CD14-positive monocyte (primary cell): Measurements from ENCODE around the gene CCL5. TPM values are rescaled to one million over a fixed set of nuclear protein-coding genes. Genes with fewer than 3 reads are reported as not detected.
A peak's percentile ranks its signal among the peaks of the same experiment; 100 is the strongest.

Experiments used
- DNase-seq, 3 donors: peaks; one replicate each; pipeline ENCODE4 v3.0.0-alpha.2; 2011 to 2022
- H2AFZ ChIP-seq: 2 replicates; pipeline ENCODE4 v1.6.0; 2012; ENCODE audit warnings: mild to moderate bottlenecking, low read depth, low read length, inconsistent platforms; ENCODE audit not compliant: insufficient read depth, poor library complexity, severe bottlenecking
- H3K27ac ChIP-seq, 2 donors: 1 replicate in 1 of 2; 2 replicates in 1 of 2; pipeline ENCODE4 v1.5.1; 2012 to 2013; ENCODE audit warnings: low read length in 2 of 2, control low read depth in 1 of 2, inconsistent platforms in 1 of 2, low read depth in 1 of 2, mild to moderate bottlenecking in 1 of 2
- H3K27me3 ChIP-seq, 2 donors: one replicate each; pipeline versions ENCODE4 v1.6.0 to v1.6.1; 2011 to 2013; ENCODE audit warnings: low read length in 2 of 2; ENCODE audit not compliant: control insufficient read depth in 2 of 2, insufficient read depth in 2 of 2
- H3K36me3 ChIP-seq, 2 donors: replicated peaks in 1 of 2; 1 replicate in 1 of 2; 2 replicates in 1 of 2; pipeline versions ENCODE4 v1.5.1 to v1.6.1; 2012 to 2013; ENCODE audit warnings: low read length in 2 of 2, control low read depth in 1 of 2, inconsistent platforms in 1 of 2, mild to moderate bottlenecking in 1 of 2; ENCODE audit not compliant: insufficient read depth in 2 of 2, control insufficient read depth in 1 of 2
- H3K4me1 ChIP-seq, 2 donors: 1 replicate in 1 of 2; 2 replicates in 1 of 2; pipeline versions ENCODE4 v1.5.1 to v1.6.1; 2012 to 2013; ENCODE audit warnings: low read length in 2 of 2, control low read depth in 1 of 2, inconsistent platforms in 1 of 2, mild to moderate bottlenecking in 1 of 2, moderate library complexity in 1 of 2; ENCODE audit not compliant: insufficient read depth in 2 of 2, control insufficient read depth in 1 of 2
- H3K4me2 ChIP-seq: replicated peaks from 2 replicates; pipeline ENCODE3; 2012; ENCODE audit warnings: low read length, moderate library complexity, mild to moderate bottlenecking; ENCODE audit not compliant: poor library complexity, severe bottlenecking; ENCODE audit errors: extremely low read depth
- H3K4me3 ChIP-seq, 3 experiments: fragments of 200-600 bp in 1 of 3; sonication (generic) in 1 of 3; replicated peaks in 1 of 3; 1 replicate in 2 of 3; 2 replicates in 1 of 3; pipeline ENCODE4 v1.5.1; 2011 to 2013; ENCODE audit warnings: low read length in 3 of 3, mild to moderate bottlenecking in 3 of 3, control low read depth in 2 of 3, low read depth in 2 of 3, inconsistent platforms in 1 of 3, moderate library complexity in 1 of 3
- H3K79me2 ChIP-seq: 2 replicates; pipeline ENCODE4 v1.6.0; 2012; ENCODE audit warnings: mild to moderate bottlenecking, control low read depth, inconsistent platforms, low read length, moderate library complexity; ENCODE audit not compliant: insufficient read depth
- H3K9ac ChIP-seq: 2 replicates; pipeline ENCODE4 v1.6.0; 2017; ENCODE audit warnings: low read length, mild to moderate bottlenecking; ENCODE audit not compliant: insufficient read depth, poor library complexity, severe bottlenecking
- H3K9me3 ChIP-seq, 2 donors: replicated peaks in 1 of 2; 1 replicate in 1 of 2; 2 replicates in 1 of 2; pipeline versions ENCODE4 v1.5.1 to v1.6.1; 2012 to 2013; ENCODE audit warnings: low read length in 2 of 2, control low read depth in 1 of 2; ENCODE audit not compliant: control insufficient read depth in 1 of 2, insufficient read depth in 1 of 2
- H4K20me1 ChIP-seq: 2 replicates; pipeline ENCODE4 v1.6.0; 2012; ENCODE audit warnings: mild to moderate bottlenecking, low read length, control low read depth, moderate library complexity; ENCODE audit not compliant: insufficient read depth
- H3K27ac Mint-ChIP-seq, 7 donors: one replicate each; pipeline ENCODE4 v1.8.0; 2020; ENCODE audit warnings: mild to moderate bottlenecking in 7 of 7, mixed read lengths in 7 of 7, moderate library complexity in 6 of 7, inconsistent platforms in 2 of 7
- H3K27me3 Mint-ChIP-seq, 3 donors: one replicate each; pipeline ENCODE4 v1.8.0; 2021 to 2022; ENCODE audit warnings: low read depth in 3 of 3, mild to moderate bottlenecking in 3 of 3, mixed read lengths in 3 of 3, moderate library complexity in 3 of 3, inconsistent platforms in 1 of 3
- H3K36me3 Mint-ChIP-seq, 2 donors: one replicate each; pipeline ENCODE4 v1.8.0; 2020; ENCODE audit warnings: mixed read lengths in 2 of 2, inconsistent platforms in 1 of 2, mild to moderate bottlenecking in 1 of 2
- H3K4me1 Mint-ChIP-seq: one replicate; pipeline ENCODE4 v1.8.0; 2020; ENCODE audit warnings: mild to moderate bottlenecking, mixed read lengths
- H3K4me3 Mint-ChIP-seq, 2 donors: one replicate each; pipeline ENCODE4 v1.8.0; 2020; ENCODE audit warnings: mild to moderate bottlenecking in 2 of 2, mixed read lengths in 2 of 2, moderate library complexity in 1 of 2
- H3K9me3 Mint-ChIP-seq, 7 donors: one replicate each; pipeline ENCODE4 v1.8.0; 2020 to 2022; ENCODE audit warnings: mixed read lengths in 7 of 7, mild to moderate bottlenecking in 6 of 7, moderate library complexity in 6 of 7, inconsistent platforms in 2 of 7
- WGBS: methylation state at CpG from one replicate; pipeline ENCODE4 v1.1.5; 2013; ENCODE audit warnings: missing lambda C conversion rate; ENCODE audit not compliant: insufficient coverage; 5-methylcytosine and 5-hydroxymethylcytosine counted together
- intact Hi-C, 2 donors: fragments of 100-400 bp; cut with micrococcal nuclease; formaldehyde crosslinking; loops; one replicate each; pipeline versions ENCODE4 v1.15.0 to v1.15.1; 2023
- polyA plus RNA-seq, 3 donors: library from polyadenylated mRNA; depleted of rRNA in 1 of 3; unstranded in 2 of 3; stranded (reverse) in 1 of 3; fragments of 300-500 nt in 2 of 3; fragments of >200 nt in 1 of 3; fragmentation: Illumina TruSeq in 2 of 3; gene quantifications; 1 replicate in 2 of 3; 2 replicates in 1 of 3; pipeline ENCODE4 v1.2.3, GENCODE V29; 2012 to 2021
- TF ChIP-seq, protein P1 (sequence below): fragments of 200-600 bp; IDR thresholded peaks from one replicate; pipeline ENCODE4 v1.8.0; 2022; ENCODE audit warnings: antibody characterized with exemption, mild to moderate bottlenecking

Gene CCL5
- polyA plus RNA-seq, 3 donors, result 0.95 to 6.8 (median 2.8) TPM

DNA sequence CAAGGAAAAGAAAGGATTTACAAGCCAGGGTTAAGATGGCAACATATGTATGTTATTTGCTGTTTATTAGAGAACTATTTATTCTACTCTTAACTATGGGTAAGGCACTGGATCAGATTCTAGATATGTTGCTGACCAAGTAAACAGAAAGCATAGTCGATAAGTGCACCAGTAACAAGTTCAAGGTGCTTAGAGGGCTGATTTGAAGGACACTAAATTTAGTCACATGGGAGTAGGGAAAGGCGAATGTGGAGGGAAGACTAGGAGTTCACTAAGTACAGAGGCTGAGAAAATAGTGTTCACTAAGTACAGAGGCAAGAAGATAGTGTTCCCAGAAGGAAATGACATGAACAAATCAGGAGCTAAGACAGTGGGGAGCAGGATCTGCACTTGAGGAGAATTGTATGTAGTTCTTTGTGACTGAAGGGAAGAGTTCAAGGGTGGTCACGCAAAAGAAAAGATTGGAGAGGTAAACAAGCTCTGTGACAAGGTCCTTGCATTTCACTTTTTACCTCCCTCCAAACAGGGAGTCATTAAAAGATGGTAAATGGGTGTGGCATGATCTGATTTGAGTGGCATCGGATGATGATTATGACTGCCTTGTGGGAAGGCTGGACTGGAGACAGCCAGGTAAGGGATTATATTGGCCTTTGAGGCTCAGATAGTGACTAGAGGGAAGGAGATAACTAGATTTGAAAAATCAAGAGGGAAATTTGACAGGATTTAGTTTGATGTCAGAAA lies 32.4 kb downstream of the CCL5 start:
- Histone ChIP-seq H3K4me1 (no peaks in the 10 kb centered on the region), H3K36me3 (peaks cover 50 to 87% of the 10 kb centered on the region in 2 donors), H3K27me3 (no peaks in the 10 kb centered on the region), H3K9me3 (no peaks in the 10 kb centered on the region), H4K20me1 (peaks cover 16% of the 10 kb centered on the region), H3K4me3 (no peak overlapping the region), H3K9ac (no peak overlapping the region), H2AFZ (no peak overlapping the region), H3K79me2 (no peaks in the 10 kb centered on the region), H3K27ac (peak overlapping the region in 1 of 2 donors; percentile 18), H3K4me2 (no peak overlapping the region)
- WGBS, result 93% methylated on average over 3 of the region's 4 CpGs
- Mint-ChIP-seq H3K4me3 (no peak overlapping the region), H3K27ac (peak overlapping the region in 3 of 7 donors; percentile 9 to 22 (median 16)), H3K4me1 (no peaks in the 10 kb centered on the region), H3K27me3 (peaks cover 0 to 1% (median 0%) of the 10 kb centered on the region in 3 donors), H3K36me3 (peaks cover 68 to 89% of the 10 kb centered on the region in 2 donors), H3K9me3 (no peaks in the 10 kb centered on the region)
- TF ChIP-seq, protein P1, sequence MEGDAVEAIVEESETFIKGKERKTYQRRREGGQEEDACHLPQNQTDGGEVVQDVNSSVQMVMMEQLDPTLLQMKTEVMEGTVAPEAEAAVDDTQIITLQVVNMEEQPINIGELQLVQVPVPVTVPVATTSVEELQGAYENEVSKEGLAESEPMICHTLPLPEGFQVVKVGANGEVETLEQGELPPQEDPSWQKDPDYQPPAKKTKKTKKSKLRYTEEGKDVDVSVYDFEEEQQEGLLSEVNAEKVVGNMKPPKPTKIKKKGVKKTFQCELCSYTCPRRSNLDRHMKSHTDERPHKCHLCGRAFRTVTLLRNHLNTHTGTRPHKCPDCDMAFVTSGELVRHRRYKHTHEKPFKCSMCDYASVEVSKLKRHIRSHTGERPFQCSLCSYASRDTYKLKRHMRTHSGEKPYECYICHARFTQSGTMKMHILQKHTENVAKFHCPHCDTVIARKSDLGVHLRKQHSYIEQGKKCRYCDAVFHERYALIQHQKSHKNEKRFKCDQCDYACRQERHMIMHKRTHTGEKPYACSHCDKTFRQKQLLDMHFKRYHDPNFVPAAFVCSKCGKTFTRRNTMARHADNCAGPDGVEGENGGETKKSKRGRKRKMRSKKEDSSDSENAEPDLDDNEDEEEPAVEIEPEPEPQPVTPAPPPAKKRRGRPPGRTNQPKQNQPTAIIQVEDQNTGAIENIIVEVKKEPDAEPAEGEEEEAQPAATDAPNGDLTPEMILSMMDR, result no peak
- DNase-seq, result no peak
- intact Hi-C loops, result no loop called here

DNA sequence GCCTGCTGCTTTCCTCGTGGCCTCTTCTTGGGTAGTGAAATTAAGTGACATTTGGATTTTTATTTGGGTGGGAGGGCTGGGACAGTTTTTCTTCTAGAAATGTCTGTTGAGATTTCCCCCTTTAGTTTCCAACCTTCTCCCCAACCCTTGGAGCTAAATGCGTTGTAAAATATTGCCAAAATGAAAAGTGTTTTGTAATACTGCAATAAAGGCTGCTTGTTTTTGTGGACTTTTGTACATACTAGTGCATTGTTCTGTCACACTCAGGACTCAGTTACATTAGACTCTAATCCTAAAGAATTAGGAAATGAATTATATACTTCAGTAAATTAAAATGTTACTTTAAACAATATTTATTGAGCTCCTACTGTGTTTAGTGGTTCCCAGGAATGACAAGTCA lies 33.2 kb downstream of the CCL5 start:
- Mint-ChIP-seq H3K9me3 (no peaks in the 10 kb centered on the region), H3K4me3 (no peak overlapping the region), H3K36me3 (peaks cover 73 to 91% of the 10 kb centered on the region in 2 donors), H3K4me1 (no peaks in the 10 kb centered on the region), H3K27ac (no peak overlapping the region), H3K27me3 (peaks cover 0 to 1% (median 0%) of the 10 kb centered on the region in 3 donors)
- Histone ChIP-seq H2AFZ (no peak overlapping the region), H3K27me3 (no peaks in the 10 kb centered on the region), H4K20me1 (peaks cover 16% of the 10 kb centered on the region), H3K9ac (no peak overlapping the region), H3K36me3 (peaks cover 58 to 92% of the 10 kb centered on the region in 2 donors), H3K27ac (no peak overlapping the region), H3K9me3 (no peaks in the 10 kb centered on the region), H3K4me1 (no peaks in the 10 kb centered on the region), H3K4me2 (no peak overlapping the region), H3K79me2 (no peaks in the 10 kb centered on the region), H3K4me3 (no peak overlapping the region)
- TF ChIP-seq, protein P1, result no peak
- DNase-seq, result no peak
- no CpG with 5 or more reads among the region's 2 CpGs for WGBS
- intact Hi-C loops, result no loop called here
